ENCODE results near the gene PAH. TPM values are rescaled to one million over a fixed set of nuclear protein-coding genes. Genes with fewer than 3 reads are reported as not detected.

The PAH gene
- total RNA-seq, 2 experiments from 2014 or later: not detected

- Histone ChIP-seq H3K4me3 (ENCODE audit: low read length) (no peak overlapping the region), H3K36me3 (ENCODE audit: insufficient read depth, low read length) (no peaks in the 10 kb centered on the region), H3K27ac (ENCODE audit: low read depth in 1 of 2, low read length in 2 of 2) (no peak overlapping the region), H3K27me3 (ENCODE audit: control insufficient read depth in 1 of 2, insufficient read depth in 2 of 2, low read length in 2 of 2) (no peaks in the 10 kb centered on the region), H3K9me3 (ENCODE audit: control insufficient read depth in 1 of 2, insufficient read depth in 1 of 2, low read length in 2 of 2) (no peaks in the 10 kb centered on the region), H3K4me1 (ENCODE audit: insufficient read depth, low read length) (no peaks in the 10 kb centered on the region)
- H3K27me3 Mint-ChIP-seq: peaks cover 5% of the 10 kb centered on the region
- ATAC-seq (ENCODE audit: poor library complexity): no peak
- TF ChIP-seq CTCF (IDR thresholded peaks at IDR 0.05): no peak
- H3K36me3 Mint-ChIP-seq (ENCODE audit: low read depth): no peaks in the 10 kb centered on the region
- ChIA-PET CTCF (no interaction called here), POLR2A (no interaction called here)
- no peak overlapping the region for H3K27ac Mint-ChIP-seq
- H3K4me1 Mint-ChIP-seq (ENCODE audit: low read depth): no peaks in the 10 kb centered on the region
- no peaks in the 10 kb centered on the region for H3K9me3 Mint-ChIP-seq
- no peak overlapping the region for H3K4me3 Mint-ChIP-seq
- no peak for DNase-seq
- intact Hi-C loops (cut with DNase I, micrococcal nuclease): no loop called here
Measured at GRCh38 chr12:102888511-102888910, 28.5 kb downstream of the PAH start.

- Mint-ChIP-seq H3K27me3 (peaks cover 25% of the 10 kb centered on the region), H3K9me3 (no peaks in the 10 kb centered on the region), H3K27ac (no peak overlapping the region), H3K4me1 (ENCODE audit: low read depth) (no peaks in the 10 kb centered on the region), H3K4me3 (no peak overlapping the region), H3K36me3 (ENCODE audit: low read depth) (no peaks in the 10 kb centered on the region)
- Histone ChIP-seq H3K27me3 (ENCODE audit: control insufficient read depth in 1 of 2, insufficient read depth in 2 of 2, low read length in 2 of 2) (no peaks in the 10 kb centered on the region), H3K36me3 (ENCODE audit: insufficient read depth, low read length) (no peaks in the 10 kb centered on the region), H3K9me3 (ENCODE audit: control insufficient read depth in 1 of 2, insufficient read depth in 1 of 2, low read length in 2 of 2) (no peaks in the 10 kb centered on the region), H3K27ac (ENCODE audit: low read depth in 1 of 2, low read length in 2 of 2) (no peak overlapping the region), H3K4me3 (ENCODE audit: low read length) (no peak overlapping the region), H3K4me1 (ENCODE audit: insufficient read depth, low read length) (no peaks in the 10 kb centered on the region)
- ATAC-seq (ENCODE audit: poor library complexity) (no peak), DNase-seq (no peak)
- intact Hi-C loops (cut with DNase I, micrococcal nuclease): no loop called here
- no peak for TF ChIP-seq CTCF (IDR thresholded peaks at IDR 0.05)
- ChIA-PET CTCF (no interaction called here), POLR2A (no interaction called here)
Measured at GRCh38 chr12:102885043-102885932, 31.8 kb downstream of the PAH start.

- no peak overlapping the region for H3K4me3 Mint-ChIP-seq
- H3K27ac Mint-ChIP-seq: no peak overlapping the region
- peaks cover 2% of the 10 kb centered on the region for H3K4me1 ChIP-seq (ENCODE audit: insufficient read depth, low read length)
- peak; percentile 62 for TF ChIP-seq CTCF (IDR thresholded peaks at IDR 0.05)
- no peaks in the 10 kb centered on the region for H3K4me1 Mint-ChIP-seq (ENCODE audit: low read depth)
- H3K27me3 ChIP-seq (ENCODE audit: control insufficient read depth in 1 of 2, insufficient read depth in 2 of 2, low read length in 2 of 2): no peaks in the 10 kb centered on the region
- ATAC-seq (ENCODE audit: poor library complexity) (no peak), DNase-seq (peak in 12 of 14 experiments; percentile 7 to 43 (median 20))
- H3K36me3 Mint-ChIP-seq (ENCODE audit: low read depth): no peaks in the 10 kb centered on the region
- no peaks in the 10 kb centered on the region for H3K9me3 Mint-ChIP-seq
- H3K27me3 Mint-ChIP-seq: peaks cover 38% of the 10 kb centered on the region
- no peaks in the 10 kb centered on the region for H3K9me3 ChIP-seq (ENCODE audit: control insufficient read depth in 1 of 2, insufficient read depth in 1 of 2, low read length in 2 of 2)
- intact Hi-C loops (cut with DNase I, micrococcal nuclease): loop anchor here (1.0 to 2.0 kb wide), 2 partner anchors 621 to 665 kb away; no protein-coding TSS in a partner anchor
- no peak overlapping the region for H3K4me3 ChIP-seq (ENCODE audit: low read length)
- H3K27ac ChIP-seq (ENCODE audit: low read depth in 1 of 2, low read length in 2 of 2): no peak overlapping the region
- ChIA-PET POLR2A (no interaction called here), CTCF (interaction anchor here (0.8 to 1.0 kb wide), 2 partner anchors 66 to 665 kb away, joined by 3 read pairs; no protein-coding TSS in a partner anchor)
- no peaks in the 10 kb centered on the region for H3K36me3 ChIP-seq (ENCODE audit: insufficient read depth, low read length)
Measured at GRCh38 chr12:102883204-102883799, 33.7 kb downstream of the PAH start.

Measured in CD4-positive, alpha-beta T cell (primary cell).